IMR-90 (cell line): ENCODE measurements around the gene ADH1A. TPM values are rescaled to one million over a fixed set of nuclear protein-coding genes. Genes with fewer than 3 reads are reported as not detected.

Experiments
- ATAC-seq: fragments of 200-7000 bp; cut with Tn5 transposase; 2 replicates; pipeline ENCODE4 v1.9.1; 2020; ENCODE audit warnings: low read depth, mild to moderate bottlenecking, moderate library complexity
- BruUV-seq: library from RNA; stranded (reverse); fragments of 400-500 nt; replicated peaks from 2 replicates; lab custom pipeline; 2021; lab: Mats Ljungman, UMichigan
- CTCF ChIA-PET: fragments of 300-600 bp; formaldehyde crosslinking; extraction: SDS; loops from one replicate; lab custom pipeline; 2021; ENCODE audit warnings: antibody characterized with exemption; lab: Yijun Ruan, JAX
- POLR2A ChIA-PET: fragments of 300-600 bp; sonication (Branson Sonifier 250); formaldehyde crosslinking; loops from one replicate; lab custom pipeline; 2022; ENCODE audit warnings: antibody characterized with exemption; ENCODE audit not compliant: unreplicated experiment; lab: Charles Lee
- DNase-seq: peaks from one replicate; pipeline ENCODE4 v3.0.0; 2013
- H2AFZ ChIP-seq: replicated peaks from 2 replicates; pipeline ENCODE3; 2013; ENCODE audit warnings: low read length, mild to moderate bottlenecking; ENCODE audit not compliant: poor library complexity
- H2AK5ac ChIP-seq: 2 replicates; pipeline ENCODE4 v1.6.1; 2013; ENCODE audit warnings: low read depth, low read length, inconsistent platforms
- H2AK9ac ChIP-seq: replicated peaks from 2 replicates; pipeline ENCODE3; 2013; ENCODE audit warnings: mild to moderate bottlenecking, low read depth, low read length, moderate library complexity; ENCODE audit not compliant: poor library complexity
- H2BK120ac ChIP-seq: 2 replicates; pipeline ENCODE4 v1.6.1; 2013; ENCODE audit warnings: low read depth, low read length, inconsistent platforms
- H2BK15ac ChIP-seq: 3 replicates; pipeline ENCODE4 v1.6.1; 2013; ENCODE audit warnings: low read depth, low read length, inconsistent platforms
- H2BK20ac ChIP-seq: 2 replicates; pipeline ENCODE4 v1.6.1; 2013; ENCODE audit warnings: low read depth, mild to moderate bottlenecking, inconsistent platforms, low read length, moderate library complexity
- H2BK5ac ChIP-seq: 2 replicates; pipeline ENCODE4 v1.6.1; 2013; ENCODE audit warnings: mild to moderate bottlenecking, low read depth, low read length, inconsistent platforms; ENCODE audit not compliant: poor library complexity, severe bottlenecking
- H3K14ac ChIP-seq: replicated peaks from 2 replicates; pipeline ENCODE4 v1.6.1; 2013; ENCODE audit warnings: low read depth, low read length, inconsistent platforms
- H3K18ac ChIP-seq: 2 replicates; pipeline ENCODE4 v1.6.1; 2013; ENCODE audit warnings: low read depth, low read length, control low read depth
- H3K23ac ChIP-seq: 2 replicates; pipeline ENCODE4 v1.6.1; 2013; ENCODE audit warnings: low read depth, low read length, inconsistent platforms
- H3K27ac ChIP-seq: 2 replicates; pipeline ENCODE4 v1.5.1; 2013; ENCODE audit warnings: mild to moderate bottlenecking, control low read depth, low read length; ENCODE audit not compliant: insufficient read depth
- H3K27me3 ChIP-seq: 2 replicates; pipeline ENCODE4 v1.6.1; 2013; ENCODE audit warnings: low read length; ENCODE audit not compliant: control insufficient read depth, insufficient read depth
- H3K36me3 ChIP-seq: 2 replicates; pipeline ENCODE4 v1.6.1; 2013; ENCODE audit warnings: low read length, mixed read lengths; ENCODE audit not compliant: control insufficient read depth, insufficient read depth
- H3K4ac ChIP-seq: 2 replicates; pipeline ENCODE4 v1.6.1; 2013; ENCODE audit warnings: low read depth, low read length, inconsistent platforms
- H3K4me1 ChIP-seq: 2 replicates; pipeline ENCODE4 v1.6.1; 2013; ENCODE audit warnings: low read length, mixed read lengths; ENCODE audit not compliant: control insufficient read depth, insufficient read depth
- H3K4me2 ChIP-seq: 2 replicates; pipeline ENCODE4 v1.6.1; 2013; ENCODE audit warnings: low read depth, mild to moderate bottlenecking, control low read depth, low read length, moderate library complexity
- H3K4me3 ChIP-seq: 2 replicates; pipeline ENCODE4 v1.5.1; 2013; ENCODE audit warnings: low read depth, mild to moderate bottlenecking, control low read depth, low read length, moderate library complexity; ENCODE audit not compliant: insufficient read depth
- H3K56ac ChIP-seq: 2 replicates; pipeline ENCODE4 v1.6.1; 2013; ENCODE audit warnings: low read length, inconsistent platforms; ENCODE audit not compliant: insufficient read depth; ENCODE audit errors: extremely low read depth
- H3K79me1 ChIP-seq, 2 experiments: 2 replicates each; pipeline ENCODE4 v1.6.1; 2013; ENCODE audit warnings: low read length in 2 of 2, inconsistent platforms in 1 of 2, low read depth in 1 of 2
- H3K9ac ChIP-seq: 2 replicates; pipeline ENCODE4 v1.6.1; 2013; ENCODE audit warnings: low read depth, low read length, control low read depth
- H3K9me1 ChIP-seq: 2 replicates; pipeline ENCODE4 v1.6.1; 2013; ENCODE audit warnings: low read length, inconsistent platforms; ENCODE audit not compliant: insufficient read depth
- H3K9me3 ChIP-seq: 2 replicates; pipeline ENCODE4 v1.6.1; 2013; ENCODE audit warnings: low read length; ENCODE audit not compliant: control insufficient read depth, insufficient read depth
- H4K20me1 ChIP-seq: 2 replicates; pipeline ENCODE4 v1.6.1; 2013; ENCODE audit warnings: low read length, inconsistent platforms; ENCODE audit not compliant: insufficient read depth
- H4K5ac ChIP-seq: 2 replicates; pipeline ENCODE4 v1.6.1; 2013; ENCODE audit warnings: mild to moderate bottlenecking, low read depth, low read length, control low read depth
- H4K8ac ChIP-seq, 2 experiments: 2 replicates each; pipeline ENCODE4 v1.6.1; 2013; ENCODE audit warnings: low read depth in 2 of 2, low read length in 2 of 2, control low read depth in 1 of 2, inconsistent platforms in 1 of 2
- H4K91ac ChIP-seq: 2 replicates; pipeline ENCODE4 v1.6.1; 2013; ENCODE audit warnings: low read depth, low read length, inconsistent platforms; ENCODE audit not compliant: insufficient read depth
- BHLHE40 ChIP-seq: fragments of 150-350 bp; IDR thresholded peaks from 2 replicates; pipeline ENCODE4 v1.6.1; 2016; ENCODE audit warnings: mild to moderate bottlenecking, low read depth, low read length
- CEBPB ChIP-seq: IDR thresholded peaks from 2 replicates; pipeline ENCODE4 v1.6.1; 2012; ENCODE audit warnings: low read depth, low read length, improper control_type of control experiment
- CHD1 ChIP-seq: IDR thresholded peaks from 2 replicates; pipeline ENCODE4 v1.6.1; 2012; ENCODE audit warnings: low read depth, low read length, improper control_type of control experiment
- FOS ChIP-seq: fragments of 150-350 bp; IDR thresholded peaks from 2 replicates; pipeline ENCODE4 v1.6.1; 2016; ENCODE audit warnings: low read depth, low read length
- MAFK ChIP-seq: IDR thresholded peaks from 2 replicates; pipeline ENCODE4 v1.6.1; 2012; ENCODE audit warnings: low read depth, low read length, improper control_type of control experiment
- MAZ ChIP-seq: IDR thresholded peaks from 2 replicates; pipeline ENCODE4 v1.6.1; 2012; ENCODE audit warnings: low read depth, mild to moderate bottlenecking, low read length, improper control_type of control experiment, moderate library complexity, borderline replicate concordance
- MXI1 ChIP-seq: IDR thresholded peaks from 2 replicates; pipeline ENCODE4 v1.6.1; 2012; ENCODE audit warnings: low read depth, mild to moderate bottlenecking, low read length, moderate library complexity, borderline replicate concordance
- NFE2L2 ChIP-seq: fragments of 150-350 bp; IDR thresholded peaks from 2 replicates; pipeline ENCODE4 v1.6.1; 2016; ENCODE audit warnings: low read depth, mild to moderate bottlenecking, low read length
- POLR2A ChIP-seq: IDR thresholded peaks from 2 replicates; pipeline ENCODE4 v1.6.1; 2012; ENCODE audit warnings: mild to moderate bottlenecking, low read depth, low read length
- RAD21 ChIP-seq: IDR thresholded peaks from 2 replicates; pipeline ENCODE4 v1.6.1; 2012; ENCODE audit warnings: low read length, improper control_type of control experiment
- RCOR1 ChIP-seq: IDR thresholded peaks from 2 replicates; pipeline ENCODE4 v1.6.1; 2012; ENCODE audit warnings: mild to moderate bottlenecking, low read length, improper control_type of control experiment; ENCODE audit not compliant: insufficient replicate concordance
- RFX5 ChIP-seq: IDR thresholded peaks from 2 replicates; pipeline ENCODE4 v1.8.0; 2012; ENCODE audit warnings: low read depth, mild to moderate bottlenecking, low read length, moderate library complexity
- SMC3 ChIP-seq: fragments of 150-350 bp; IDR thresholded peaks from 2 replicates; pipeline ENCODE4 v1.6.1; 2016; ENCODE audit warnings: low read depth, mild to moderate bottlenecking, antibody characterized with exemption, low read length, moderate library complexity
- dilution Hi-C: fragments of 300-500 bp; cut with HindIII; formaldehyde crosslinking; loops from one replicate; pipeline ENCODE4 v1.14.3; 2018; ENCODE audit warnings: low sequenced_read_pairs; ENCODE audit not compliant: unreplicated experiment
- in situ Hi-C: fragments of 300-500 bp; cut with MboI; formaldehyde crosslinking; loops from 3 replicates; pipeline ENCODE4 v1.14.3; 2019; ENCODE audit warnings: low sequenced_read_pairs, inconsistent platforms, mixed read lengths
- intact Hi-C: fragments of 100-400 bp; cut with micrococcal nuclease; formaldehyde crosslinking; loops from 2 replicates; pipeline ENCODE4 v1.10.0; 2022
- polyA plus RNA-seq, 3 experiments: library from polyadenylated mRNA; depleted of rRNA; stranded (reverse); fragments of >200 nt; gene quantifications; 2 replicates each; pipeline ENCODE4 v1.2.3, GENCODE V29; 2012; ENCODE audit warnings: low replicate concordance in 1 of 3
- total RNA-seq: library from RNA; depleted of rRNA; stranded (reverse); fragments of >200 nt; gene quantifications from 2 replicates; pipeline ENCODE4 v1.2.3, GENCODE V29; 2012
- TF ChIP-seq, protein P1 (sequence below): fragments of 150-350 bp; IDR thresholded peaks from 2 replicates; pipeline ENCODE4 v1.6.1; 2016; ENCODE audit warnings: low read depth, mild to moderate bottlenecking, low read length, moderate library complexity, borderline replicate concordance
- TF ChIP-seq, protein P2 (sequence below): fragments of 150-350 bp; IDR thresholded peaks from 2 replicates; pipeline ENCODE4 v1.6.1; 2017; ENCODE audit warnings: mild to moderate bottlenecking, antibody characterized with exemption, low read length, low read depth
- TF ChIP-seq, protein P3 (sequence below): conservative IDR thresholded peaks from 2 replicates; pipeline ENCODE4 v1.5.1; 2012; ENCODE audit warnings: mild to moderate bottlenecking, low read depth, low read length, improper control_type of control experiment

Gene ADH1A
- total and polyA plus RNA-seq, 2 of the 4 experiments (the other 2 are of a cell fraction): not detected

DNA sequence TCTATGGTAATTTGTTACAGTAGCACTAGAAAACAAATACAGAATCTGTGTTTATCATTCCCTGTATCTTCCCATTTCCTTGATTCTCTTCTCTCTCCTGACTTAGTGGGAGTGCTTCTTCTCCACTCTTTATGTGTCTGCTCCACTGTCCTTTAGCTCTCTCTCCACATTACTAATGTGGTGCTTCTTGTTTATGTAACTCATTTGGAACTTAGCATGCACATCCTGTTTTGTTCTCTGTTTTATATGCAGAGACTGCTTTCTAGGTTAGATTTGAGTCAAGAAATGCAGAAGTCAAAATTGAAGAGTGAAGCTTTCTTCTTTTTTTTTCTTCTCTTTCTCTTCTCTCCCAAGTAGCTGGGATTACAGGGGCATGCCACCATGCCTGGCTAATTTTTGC lies 25.9 kb downstream of the ADH1A start:
- DNase-seq: no peak
- POLR2A ChIA-PET: no interaction called here

More for the DNA sequence above, 25.9 kb downstream of the ADH1A start:
- H3K9me1 ChIP-seq: no peaks in the 10 kb centered on the region
- no peaks in the 10 kb centered on the region for H3K79me1 ChIP-seq
- H3K4me3 ChIP-seq: no peak overlapping the region
- no peak for TF ChIP-seq CEBPB
- TF ChIP-seq MAFK: no peak
- TF ChIP-seq, protein P1, sequence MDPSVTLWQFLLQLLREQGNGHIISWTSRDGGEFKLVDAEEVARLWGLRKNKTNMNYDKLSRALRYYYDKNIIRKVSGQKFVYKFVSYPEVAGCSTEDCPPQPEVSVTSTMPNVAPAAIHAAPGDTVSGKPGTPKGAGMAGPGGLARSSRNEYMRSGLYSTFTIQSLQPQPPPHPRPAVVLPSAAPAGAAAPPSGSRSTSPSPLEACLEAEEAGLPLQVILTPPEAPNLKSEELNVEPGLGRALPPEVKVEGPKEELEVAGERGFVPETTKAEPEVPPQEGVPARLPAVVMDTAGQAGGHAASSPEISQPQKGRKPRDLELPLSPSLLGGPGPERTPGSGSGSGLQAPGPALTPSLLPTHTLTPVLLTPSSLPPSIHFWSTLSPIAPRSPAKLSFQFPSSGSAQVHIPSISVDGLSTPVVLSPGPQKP: no peak
- TF ChIP-seq RFX5: no peak
- no peak for TF ChIP-seq RAD21
- no peak for TF ChIP-seq MXI1
- no peak for TF ChIP-seq CHD1
- no peak for TF ChIP-seq BHLHE40
- TF ChIP-seq NFE2L2: no peak
- TF ChIP-seq MAZ: no peak
- no peak for TF ChIP-seq RCOR1
- TF ChIP-seq POLR2A: no peak
- no peak for TF ChIP-seq SMC3
- TF ChIP-seq, protein P2, sequence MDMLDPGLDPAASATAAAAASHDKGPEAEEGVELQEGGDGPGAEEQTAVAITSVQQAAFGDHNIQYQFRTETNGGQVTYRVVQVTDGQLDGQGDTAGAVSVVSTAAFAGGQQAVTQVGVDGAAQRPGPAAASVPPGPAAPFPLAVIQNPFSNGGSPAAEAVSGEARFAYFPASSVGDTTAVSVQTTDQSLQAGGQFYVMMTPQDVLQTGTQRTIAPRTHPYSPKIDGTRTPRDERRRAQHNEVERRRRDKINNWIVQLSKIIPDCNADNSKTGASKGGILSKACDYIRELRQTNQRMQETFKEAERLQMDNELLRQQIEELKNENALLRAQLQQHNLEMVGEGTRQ: no peak
- TF ChIP-seq, protein P3, sequence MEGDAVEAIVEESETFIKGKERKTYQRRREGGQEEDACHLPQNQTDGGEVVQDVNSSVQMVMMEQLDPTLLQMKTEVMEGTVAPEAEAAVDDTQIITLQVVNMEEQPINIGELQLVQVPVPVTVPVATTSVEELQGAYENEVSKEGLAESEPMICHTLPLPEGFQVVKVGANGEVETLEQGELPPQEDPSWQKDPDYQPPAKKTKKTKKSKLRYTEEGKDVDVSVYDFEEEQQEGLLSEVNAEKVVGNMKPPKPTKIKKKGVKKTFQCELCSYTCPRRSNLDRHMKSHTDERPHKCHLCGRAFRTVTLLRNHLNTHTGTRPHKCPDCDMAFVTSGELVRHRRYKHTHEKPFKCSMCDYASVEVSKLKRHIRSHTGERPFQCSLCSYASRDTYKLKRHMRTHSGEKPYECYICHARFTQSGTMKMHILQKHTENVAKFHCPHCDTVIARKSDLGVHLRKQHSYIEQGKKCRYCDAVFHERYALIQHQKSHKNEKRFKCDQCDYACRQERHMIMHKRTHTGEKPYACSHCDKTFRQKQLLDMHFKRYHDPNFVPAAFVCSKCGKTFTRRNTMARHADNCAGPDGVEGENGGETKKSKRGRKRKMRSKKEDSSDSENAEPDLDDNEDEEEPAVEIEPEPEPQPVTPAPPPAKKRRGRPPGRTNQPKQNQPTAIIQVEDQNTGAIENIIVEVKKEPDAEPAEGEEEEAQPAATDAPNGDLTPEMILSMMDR: no peak
- TF ChIP-seq FOS: no peak
- H4K20me1 ChIP-seq: no peaks in the 10 kb centered on the region
- intact Hi-C loops: no loop called here
- peak overlapping the region; percentile 69; the same call in 1 of the 2 replicates for H4K5ac ChIP-seq
- H3K56ac ChIP-seq: no peak overlapping the region
- BruUV-seq: no TSS peak
- no peak overlapping the region for H3K23ac ChIP-seq
- no peak overlapping the region for H2BK20ac ChIP-seq
- no peak overlapping the region for H2BK5ac ChIP-seq
- ATAC-seq: peak; percentile 68
- no peak overlapping the region for H4K91ac ChIP-seq
- no peak overlapping the region for H3K4ac ChIP-seq
- no peak overlapping the region for H3K27ac ChIP-seq
- no peak overlapping the region for H3K9ac ChIP-seq
- H2AFZ ChIP-seq: no peak overlapping the region
- H2AK9ac ChIP-seq: no peak overlapping the region
- no peak overlapping the region for H3K4me2 ChIP-seq
- H2BK15ac ChIP-seq: no peak overlapping the region
- no peaks in the 10 kb centered on the region for H3K27me3 ChIP-seq
- H3K4me1 ChIP-seq: peaks cover 2% of the 10 kb centered on the region; the same call in 1 of the 2 replicates
- peaks cover 3% of the 10 kb centered on the region; the same call in 1 of the 2 replicates for H3K9me3 ChIP-seq
- no peaks in the 10 kb centered on the region for H3K36me3 ChIP-seq
- no peak overlapping the region for H2AK5ac ChIP-seq
- dilution Hi-C loops: no loop called here
- in situ Hi-C loops: no loop called here
- no peak overlapping the region for H3K14ac ChIP-seq
- H4K8ac ChIP-seq: no peak overlapping the region
- H3K18ac ChIP-seq: no peak overlapping the region; the same call in 1 of the 2 replicates
- no peak overlapping the region for H2BK120ac ChIP-seq
- CTCF ChIA-PET: no interaction called here
